ENCODE measurements around the gene LNX2. TPM values are rescaled to one million over a fixed set of nuclear protein-coding genes. Genes with fewer than 3 reads are reported as not detected.

LNX2 gene
- total RNA-seq, 2 donors from 2014 or later: 11.2 to 23.1 TPM

GRCh38 chr13:27659145-27659865 lies 39.0 kb upstream of the LNX2 start:
- Histone ChIP-seq H3K27me3 (no peaks in the 10 kb centered on the region), H3K27ac (peak overlapping the region in 3 of 4 donors; percentile 24 to 70 (median 58)), H3K4me1 (peaks cover 47% of the 10 kb centered on the region), H3K4me3 (no peak overlapping the region), H3K36me3 (replicated peaks in 1 of 2; ENCODE audit: insufficient read depth in 1 of 2, low read depth in 2 of 2) (no peaks in the 10 kb centered on the region), H3K9me3 (no peaks in the 10 kb centered on the region)
- peak; percentile 66 for ATAC-seq
- peak in 1 of 4 donors; percentile 7 for DNase-seq
- intact Hi-C loops (cut with DNase I): no loop called here
- no peak for TF ChIP-seq CTCF (IDR thresholded peaks at IDR 0.05)
- TF ChIP-seq POLR2A (IDR thresholded peaks at IDR 0.05): no peak
- WGBS, 2 donors: 50 to 64% methylated on average over 7 of the region's 7 CpGs

- no peaks in the 10 kb centered on the region for H3K27me3 ChIP-seq
- TF ChIP-seq POLR2A (IDR thresholded peaks at IDR 0.05): no peak
- no peak for TF ChIP-seq CTCF (IDR thresholded peaks at IDR 0.05)
- H3K36me3 ChIP-seq (replicated peaks in 1 of 2; ENCODE audit: insufficient read depth in 1 of 2, low read depth in 2 of 2): no peaks in the 10 kb centered on the region
- ATAC-seq: no peak
- H3K9me3 ChIP-seq: no peaks in the 10 kb centered on the region
- no peak overlapping the region for H3K4me3 ChIP-seq
- intact Hi-C loops (cut with DNase I): no loop called here
- peak overlapping the region in 1 of 4 donors; percentile 70 for H3K27ac ChIP-seq
- DNase-seq: no peak
- peaks cover 47% of the 10 kb centered on the region for H3K4me1 ChIP-seq
These were observed 38.2 kb upstream of the LNX2 start for GRCh38 chr13:27658546-27658945.

GRCh38 chr13:27657724-27658123 lies 37.4 kb upstream of the LNX2 start:
- no peak for TF ChIP-seq CTCF (IDR thresholded peaks at IDR 0.05)
- no peaks in the 10 kb centered on the region for H3K9me3 ChIP-seq
- H3K36me3 ChIP-seq (replicated peaks in 1 of 2; ENCODE audit: insufficient read depth in 1 of 2, low read depth in 2 of 2): no peaks in the 10 kb centered on the region
- H3K4me1 ChIP-seq: peaks cover 47% of the 10 kb centered on the region
- ATAC-seq (no peak), DNase-seq (peak in 1 of 4 donors; percentile 52)
- H3K27ac ChIP-seq: no peak overlapping the region
- no peaks in the 10 kb centered on the region for H3K27me3 ChIP-seq
- WGBS, 2 donors: 32 to 44% methylated on average over 2 of the region's 2 CpGs
- no peak overlapping the region for H3K4me3 ChIP-seq
- intact Hi-C loops (cut with DNase I): no loop called here

GRCh38 chr13:27654816-27655215 lies 34.5 kb upstream of the LNX2 start:
- intact Hi-C loops (cut with DNase I): no loop called here
- TF ChIP-seq CTCF (IDR thresholded peaks at IDR 0.05) (no peak), POLR2A (IDR thresholded peaks at IDR 0.05) (no peak)
- H3K4me3 ChIP-seq: no peak overlapping the region
- 82 to 89% methylated on average over 1 of the region's 1 CpG for WGBS, 2 donors
- H3K9me3 ChIP-seq: no peaks in the 10 kb centered on the region
- H3K27ac ChIP-seq: no peak overlapping the region
- peaks cover 24% of the 10 kb centered on the region for H3K4me1 ChIP-seq
- no peak for ATAC-seq
- no peaks in the 10 kb centered on the region for H3K27me3 ChIP-seq
- peaks cover 9 to 10% of the 10 kb centered on the region in 2 donors for H3K36me3 ChIP-seq (replicated peaks in 1 of 2; ENCODE audit: insufficient read depth in 1 of 2, low read depth in 2 of 2)
- DNase-seq: no peak

GRCh38 chr13:27654059-27654458 lies 33.7 kb upstream of the LNX2 start:
- WGBS, 2 donors: 89 to 93% methylated on average over 3 of the region's 3 CpGs
- DNase-seq (no peak), ATAC-seq (no peak)
- Histone ChIP-seq H3K4me3 (no peak overlapping the region), H3K4me1 (peaks cover 18% of the 10 kb centered on the region), H3K27ac (no peak overlapping the region), H3K27me3 (no peaks in the 10 kb centered on the region), H3K9me3 (no peaks in the 10 kb centered on the region), H3K36me3 (replicated peaks in 1 of 2; ENCODE audit: insufficient read depth in 1 of 2, low read depth in 2 of 2) (peaks cover 11% of the 10 kb centered on the region in 2 donors)
- TF ChIP-seq POLR2A (IDR thresholded peaks at IDR 0.05): no peak
- no peak for TF ChIP-seq CTCF (IDR thresholded peaks at IDR 0.05)
- intact Hi-C loops (cut with DNase I): no loop called here
